Pericardium fibroblast (primary cell): ENCODE measurements around the gene OR4A16. TPM values are rescaled to one million over a fixed set of nuclear protein-coding genes. Genes with fewer than 3 reads are reported as not detected.

Source experiments
- total RNA-seq: library from RNA; depleted of rRNA; stranded (reverse); fragments of >200 nt; gene quantifications from 2 replicates; pipeline ENCODE4 v1.2.3, GENCODE V29; 2015

The OR4A16 gene, protein sequence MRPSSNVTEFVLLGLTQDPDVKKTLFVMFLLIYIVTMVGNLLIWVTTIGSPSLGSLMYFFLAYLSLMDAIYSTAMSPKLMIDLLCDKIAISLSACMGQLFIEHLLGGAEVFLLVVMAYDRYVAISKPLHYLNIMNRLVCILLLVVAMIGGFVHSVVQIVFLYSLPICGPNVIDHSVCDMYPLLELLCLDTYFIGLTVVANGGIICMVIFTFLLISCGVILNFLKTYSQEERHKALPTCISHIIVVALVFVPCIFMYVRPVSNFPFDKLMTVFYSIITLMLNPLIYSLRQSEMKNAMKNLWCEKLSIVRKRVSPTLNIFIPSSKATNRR
- total RNA-seq, result not detected in 2 replicates

DNA sequence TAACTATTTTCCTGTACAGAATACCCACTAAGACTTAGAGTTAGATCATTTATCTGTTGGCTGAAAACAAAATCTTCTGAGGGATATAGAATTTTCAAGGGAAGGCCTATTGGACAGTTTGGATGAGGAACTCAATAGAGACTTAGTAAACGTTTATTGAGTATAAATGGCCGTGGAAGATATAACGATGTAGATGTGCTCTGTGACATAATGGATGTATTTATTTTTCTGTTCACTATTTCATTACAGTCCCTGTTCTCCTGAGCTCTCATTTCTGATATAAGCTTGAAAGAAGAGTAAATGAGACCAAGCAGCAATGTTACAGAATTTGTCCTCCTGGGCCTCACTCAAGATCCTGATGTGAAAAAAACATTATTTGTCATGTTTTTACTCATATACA lies at the start of gene OR4A16:
Gene OR4A16 (plus strand): TSS at position 301 of the 400 bp plus-strand sequence. CDS start 0 bp downstream, at position 301.

GRCh38 chr11:55367674-55368073 lies 24.7 kb downstream of the OR4A16 start, which contains the start of gene OR4A15:
TSS of gene OR4A15 (plus strand) at chr11:55367974. CDS start at chr11:55367974, 0 bp downstream.

Other genes starting within 250 kb of the OR4A16 start
- gene TRIM48, start 81.0 kb upstream of the OR4A16 start, total RNA-seq, result not detected in 2 replicates
- gene OR4A15, start 24.8 kb downstream of the OR4A16 start, total RNA-seq, result not detected in 2 replicates
- gene OR4C15, start 211.3 kb downstream of the OR4A16 start, total RNA-seq, result not detected in 2 replicates
- not detected in 2 replicates for gene OR4C16, start 228.9 kb downstream of the OR4A16 start, total RNA-seq